Colonic mucosa (tissue), 4 donors: Measurements from ENCODE around the gene FLT3. TPM values are rescaled to one million over a fixed set of nuclear protein-coding genes. Genes with fewer than 3 reads are reported as not detected.

Experiments used
- DNase-seq: peaks from one replicate; pipeline ENCODE4 v3.0.0-alpha.2; 2020
- H3K27ac ChIP-seq: fragments of 200-600 bp; one replicate; pipeline ENCODE4 v1.8.0; 2021
- H3K27me3 ChIP-seq: fragments of 200-600 bp; one replicate; pipeline ENCODE4 v1.8.0; 2021
- H3K36me3 ChIP-seq: fragments of 200-600 bp; one replicate; pipeline ENCODE4 v1.8.0; 2021
- H3K4me1 ChIP-seq: fragments of 200-600 bp; one replicate; pipeline ENCODE4 v1.8.0; 2021; ENCODE audit warnings: mild to moderate bottlenecking
- H3K4me3 ChIP-seq: fragments of 200-600 bp; one replicate; pipeline ENCODE4 v1.8.0; 2021
- H3K9ac ChIP-seq, 2 donors: one replicate each; pipeline ENCODE4 v1.7.0; 2013; ENCODE audit warnings: control low read depth in 2 of 2, low read depth in 2 of 2, low read length in 2 of 2
- H3K9me3 ChIP-seq: fragments of 200-600 bp; one replicate; pipeline ENCODE4 v1.8.0; 2021
- CTCF ChIP-seq: fragments of 200-600 bp; IDR thresholded peaks from one replicate; pipeline ENCODE4 v1.8.0; 2022; ENCODE audit warnings: antibody characterized with exemption, mild to moderate bottlenecking
- intact Hi-C: fragments of 100-400 bp; cut with DNase I; formaldehyde crosslinking; loops from one replicate; pipeline ENCODE4 v1.14.1; 2022
- total RNA-seq, 2 donors: library from RNA; stranded (reverse); fragmentation: NEBNext Ultra II Directional in 1 of 2; extraction: Animal tissue kit (Norgen Biotek cat#: 25700) in 1 of 2; gene quantifications; one replicate each; pipeline ENCODE4 v1.2.1, GENCODE V29; 2021
- donor health status: healthy.
- donor health status: DM: no; HTN: no; CAD: no.
- donor health status: DM: no; HTN: no; CAD: no.

The FLT3 gene
- total RNA-seq, 2 donors from 2014 or later = 0.19 TPM; not detected in 1

- intact Hi-C loops = no loop called here
- H3K36me3 ChIP-seq = no peaks in the 10 kb centered on the region
- H3K4me1 ChIP-seq = peaks cover 3% of the 10 kb centered on the region
- H3K27ac ChIP-seq = peak overlapping the region; percentile 91
- H3K9ac ChIP-seq = peak overlapping the region; percentile 98 to 100
- H3K9me3 ChIP-seq = no peaks in the 10 kb centered on the region
- TF ChIP-seq CTCF = no peak
- peaks cover 34% of the 10 kb centered on the region for H3K27me3 ChIP-seq
- DNase-seq = no peak
- peak overlapping the region; percentile 75 for H3K4me3 ChIP-seq
These were observed 132.6 kb downstream of the FLT3 start for GRCh38 chr13:27967736-27968315.

DNA sequence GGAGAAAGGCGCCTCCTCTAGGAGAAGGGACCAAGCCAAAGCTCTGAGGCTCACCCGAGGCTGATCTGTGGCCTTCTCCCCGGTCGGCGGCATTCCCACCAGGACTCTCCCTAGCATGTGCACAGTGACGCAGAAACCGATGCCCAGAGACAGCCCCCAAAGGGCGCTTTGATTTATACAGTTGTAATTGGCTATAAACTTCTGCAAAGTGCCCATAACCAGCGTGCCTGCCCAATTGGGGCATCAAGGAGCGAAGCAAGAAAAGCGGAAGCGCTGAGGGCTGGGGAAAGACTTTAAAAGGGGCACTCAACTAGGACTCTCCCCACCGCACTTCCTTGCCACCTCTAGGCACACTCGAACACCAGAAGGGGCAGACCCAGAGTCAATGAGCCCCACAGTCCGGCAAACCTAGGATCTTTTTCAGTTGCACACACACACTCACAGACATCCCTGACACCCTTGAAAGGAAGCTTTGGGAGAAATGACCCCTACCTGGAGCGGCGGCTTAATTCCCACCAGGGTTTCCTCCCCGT is 133.1 kb downstream of the FLT3 start:
- no peak for TF ChIP-seq CTCF
- Histone ChIP-seq H3K4me3 (peak overlapping the region; percentile 75), H3K9me3 (no peaks in the 10 kb centered on the region), H3K4me1 (peaks cover 3% of the 10 kb centered on the region), H3K27me3 (peaks cover 34% of the 10 kb centered on the region), H3K27ac (peak overlapping the region; percentile 91), H3K36me3 (no peaks in the 10 kb centered on the region), H3K9ac (peak overlapping the region; percentile 98 to 100)
- DNase-seq = peak; percentile 66
- intact Hi-C loops = no loop called here

DNA sequence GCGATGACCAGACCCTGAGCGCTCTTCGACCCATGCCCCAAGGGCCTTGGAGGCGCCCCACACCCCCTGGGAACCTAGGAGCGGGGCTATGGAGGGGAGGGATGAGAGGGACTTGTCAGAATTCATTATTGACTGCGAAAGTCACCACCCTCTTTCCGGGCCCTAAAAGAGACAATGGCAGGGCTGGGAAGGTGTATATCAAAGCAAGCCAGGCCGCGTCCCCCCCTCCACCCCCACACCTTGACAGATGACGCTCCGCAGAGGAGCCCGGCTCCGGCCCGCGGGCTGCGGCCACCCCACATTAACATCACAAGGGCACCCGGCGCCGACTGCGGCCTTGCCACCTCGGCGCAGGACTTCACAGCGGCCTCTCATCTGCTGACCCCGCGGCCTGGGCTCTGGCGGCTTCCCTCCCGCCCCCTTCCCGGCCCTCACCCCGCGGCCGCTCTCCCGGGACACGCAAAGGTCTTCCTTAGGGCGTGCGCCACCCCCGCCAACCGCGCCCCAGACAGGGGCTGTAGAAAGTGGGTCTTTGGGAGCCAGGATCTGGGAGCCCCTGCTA is 133.7 kb downstream of the FLT3 start:
- Histone ChIP-seq H3K4me3 (peak overlapping the region; percentile 75), H3K9ac (peak overlapping the region; percentile 98 to 100), H3K27me3 (peaks cover 34% of the 10 kb centered on the region), H3K27ac (peak overlapping the region; percentile 91), H3K9me3 (no peaks in the 10 kb centered on the region), H3K4me1 (peaks cover 3% of the 10 kb centered on the region), H3K36me3 (no peaks in the 10 kb centered on the region)
- intact Hi-C loops = no loop called here
- TF ChIP-seq CTCF = no peak
- peak; percentile 34 for DNase-seq

GRCh38 chr13:27965740-27966640 is 134.4 kb downstream of the FLT3 start:
- H3K27me3 ChIP-seq = peaks cover 34% of the 10 kb centered on the region
- peak overlapping the region; percentile 91 for H3K27ac ChIP-seq

More at GRCh38 chr13:27965740-27966640, 134.4 kb downstream of the FLT3 start:
- intact Hi-C loops = no loop called here
- Histone ChIP-seq H3K36me3 (no peaks in the 10 kb centered on the region), H3K9ac (peak overlapping the region; percentile 98 to 100), H3K4me3 (peak overlapping the region; percentile 75), H3K9me3 (no peaks in the 10 kb centered on the region), H3K4me1 (peaks cover 3% of the 10 kb centered on the region)
- DNase-seq = peak; percentile 50
- no peak for TF ChIP-seq CTCF
